Stimulated activated CD4-positive, alpha-beta T cell treated with anti-CD3 and anti-CD28 coated beads, Interleukin-4, amount 100 ng/mL, for 4 hours (primary cell): Measurements from ENCODE around the gene SLX9.
"Not testable (repeated sequence)": the region's sequence is repeated elsewhere in the genome, so short reads cannot be mapped to it uniquely, and the experiment has no call there.

Experiments
- DNase-seq, 2 experiments: peaks; one replicate each; pipeline ENCODE4 v3.0.0-alpha.2; 2020

SLX9 gene

DNA sequence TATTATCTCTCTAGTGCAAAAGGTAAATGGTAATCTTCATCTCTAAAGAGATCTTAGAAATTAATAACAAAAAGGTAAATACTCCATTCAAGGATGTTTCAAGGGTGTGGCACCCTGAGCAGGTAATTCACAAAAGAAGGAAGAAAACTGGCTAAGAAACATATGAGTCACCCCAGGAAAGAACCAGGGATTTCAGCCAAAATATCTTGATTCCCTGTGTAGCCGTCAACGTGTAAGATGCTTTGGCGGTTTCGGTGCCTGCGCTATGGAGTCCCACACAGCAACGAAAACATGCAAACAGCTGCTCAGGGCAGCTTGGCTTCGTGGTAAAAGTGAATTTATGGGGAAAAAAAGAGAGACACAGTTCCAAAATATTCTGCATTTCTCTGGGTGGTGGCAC lies 22.9 kb upstream of the SLX9 start:
- no peak for DNase-seq

DNA sequence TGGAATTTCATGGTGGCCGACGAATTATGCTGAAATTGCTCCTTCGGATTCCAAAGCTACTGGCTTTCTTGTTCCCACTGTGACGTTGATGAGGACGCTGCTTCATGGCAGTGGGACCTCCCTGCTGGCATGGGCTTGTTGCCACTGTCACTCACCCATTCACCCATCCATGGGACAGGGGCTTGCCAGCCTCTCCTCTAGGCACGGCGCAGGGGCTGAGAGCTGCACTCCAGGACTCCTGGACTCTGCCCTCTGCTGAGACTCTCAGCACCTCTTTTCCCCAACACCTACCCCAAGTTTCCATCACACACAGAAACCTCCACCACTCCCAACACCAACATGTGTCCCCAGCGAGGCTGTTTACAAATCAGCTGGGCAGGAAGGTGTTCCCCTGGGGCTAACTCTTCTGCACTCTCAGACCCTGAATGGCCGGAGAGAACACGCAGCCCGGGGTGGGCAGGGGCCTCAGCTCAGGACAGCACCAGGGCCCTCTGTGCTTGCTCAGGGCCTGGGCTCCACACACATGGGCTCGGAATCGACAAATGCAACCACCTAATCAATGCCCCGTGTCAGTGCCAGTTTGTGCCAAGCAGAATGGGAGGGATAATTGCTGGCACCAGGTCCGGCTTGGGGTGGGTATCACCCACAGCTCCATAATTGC lies 22.3 kb upstream of the SLX9 start:
- DNase-seq = no peak

DNA sequence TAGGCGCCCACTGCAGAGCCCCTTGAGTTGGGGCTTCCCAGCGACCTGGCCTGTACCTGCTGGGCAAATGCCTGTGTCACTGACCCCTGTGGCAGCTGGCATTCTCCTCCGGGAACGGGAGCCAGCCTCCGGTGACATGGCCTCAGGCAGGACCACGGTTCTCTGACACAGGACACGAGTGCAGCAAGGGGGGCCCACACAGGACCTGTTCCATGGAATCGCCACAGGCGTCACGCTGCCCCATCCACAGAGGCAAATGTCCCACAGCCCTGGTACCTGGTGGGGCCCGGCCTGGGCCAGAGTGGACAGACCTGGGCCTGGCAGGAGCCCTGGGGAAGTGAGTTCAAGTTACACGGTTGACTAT lies 21.7 kb upstream of the SLX9 start:
- DNase-seq = no peak

DNA sequence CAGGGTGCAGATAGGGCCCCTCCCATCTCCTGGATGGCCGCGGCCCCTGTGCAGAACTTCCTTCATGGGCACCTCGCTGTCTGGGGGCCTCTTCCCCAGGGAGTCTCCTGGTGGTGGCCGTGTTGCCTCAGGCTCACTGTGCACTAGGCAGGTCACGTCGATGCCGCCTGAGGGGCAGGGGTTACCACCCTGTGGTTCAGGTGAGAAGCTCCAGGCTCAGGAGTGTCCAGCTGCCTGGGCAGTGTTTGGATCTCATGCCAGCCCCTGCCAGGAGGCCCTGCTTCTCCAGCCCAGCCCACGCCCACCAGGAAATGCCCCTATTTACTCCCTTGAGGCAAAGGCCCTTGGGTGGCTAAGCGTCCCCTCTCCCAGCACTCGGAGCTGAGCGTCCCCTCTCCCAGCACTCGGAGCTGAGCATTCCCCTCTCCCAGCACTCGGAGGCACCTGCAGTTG lies 21.2 kb upstream of the SLX9 start:
- no peak for DNase-seq

DNA sequence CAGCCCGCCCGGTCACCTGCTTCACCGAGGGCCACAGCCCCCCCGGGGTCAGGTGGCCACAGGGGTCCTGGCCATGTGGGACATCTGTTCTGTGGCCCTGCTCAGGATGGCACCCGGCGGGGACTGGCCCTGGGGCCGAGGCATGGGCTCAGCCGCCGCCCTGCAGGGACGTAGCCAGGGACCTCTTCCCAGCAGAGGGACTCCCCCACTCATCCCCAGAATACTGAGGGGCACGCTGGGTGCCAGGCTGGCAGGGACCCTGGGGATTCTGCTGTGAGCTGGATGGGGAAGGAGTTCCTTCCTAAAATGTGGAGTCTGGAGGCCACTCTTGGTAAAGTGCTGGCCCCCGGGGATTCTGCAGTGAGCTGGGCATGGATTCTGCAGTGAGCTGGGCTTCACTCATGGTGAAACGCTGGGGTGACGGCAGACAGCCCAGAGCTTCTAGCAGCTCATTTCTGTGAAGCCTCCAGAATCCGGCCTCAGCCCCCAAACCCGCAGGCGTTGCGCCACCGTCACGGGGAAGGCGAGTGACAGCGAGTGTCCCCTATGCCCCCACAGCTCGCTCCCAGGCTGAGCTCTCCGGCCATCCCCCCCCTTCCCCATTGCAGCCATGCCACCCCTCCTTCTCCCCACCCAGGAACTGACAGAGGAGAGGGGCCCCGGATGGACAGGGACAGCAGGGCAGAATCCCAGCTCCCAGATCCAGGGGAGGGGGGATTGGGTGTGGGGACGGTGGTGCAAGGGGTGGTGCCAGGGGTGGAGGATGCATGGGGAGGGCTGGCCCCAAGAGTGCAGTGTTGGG lies 20.5 kb upstream of the SLX9 start:
- no peak for DNase-seq

DNA sequence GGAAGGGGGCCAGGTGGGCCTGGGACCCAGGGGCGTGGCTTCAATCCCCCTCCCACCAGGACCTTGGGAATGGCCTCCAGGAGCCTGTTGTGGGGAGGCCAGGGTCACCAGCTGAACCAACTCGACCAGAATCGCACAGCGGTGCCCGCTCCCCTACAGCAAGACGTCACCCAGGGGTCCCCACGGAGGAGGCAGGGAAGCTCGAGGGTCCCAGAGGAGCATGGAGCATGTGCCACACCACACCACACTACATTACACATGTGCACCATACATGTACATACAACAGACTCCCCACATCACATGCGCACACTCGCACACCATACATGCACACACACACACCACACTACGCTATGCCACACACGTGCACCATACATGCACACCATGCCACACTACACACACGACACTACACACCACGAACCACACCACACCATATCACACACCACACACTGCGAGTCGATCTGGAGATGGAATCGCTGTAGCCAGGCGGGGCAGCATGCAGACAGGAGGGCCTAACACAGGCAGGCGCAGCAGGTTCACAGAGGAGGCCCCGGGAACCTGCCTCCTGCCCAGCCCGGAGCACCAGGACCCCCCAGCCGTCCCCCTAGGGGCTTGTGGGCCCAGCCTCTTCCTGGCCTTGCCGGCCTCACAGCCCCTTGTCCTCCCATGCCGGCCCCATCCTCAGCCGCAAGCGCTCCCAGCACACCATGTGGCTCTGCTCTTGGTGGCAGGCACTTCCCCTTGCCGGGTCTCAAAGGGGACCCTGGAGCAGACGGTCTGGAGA lies 19.7 kb upstream of the SLX9 start:
- DNase-seq = no peak

DNA sequence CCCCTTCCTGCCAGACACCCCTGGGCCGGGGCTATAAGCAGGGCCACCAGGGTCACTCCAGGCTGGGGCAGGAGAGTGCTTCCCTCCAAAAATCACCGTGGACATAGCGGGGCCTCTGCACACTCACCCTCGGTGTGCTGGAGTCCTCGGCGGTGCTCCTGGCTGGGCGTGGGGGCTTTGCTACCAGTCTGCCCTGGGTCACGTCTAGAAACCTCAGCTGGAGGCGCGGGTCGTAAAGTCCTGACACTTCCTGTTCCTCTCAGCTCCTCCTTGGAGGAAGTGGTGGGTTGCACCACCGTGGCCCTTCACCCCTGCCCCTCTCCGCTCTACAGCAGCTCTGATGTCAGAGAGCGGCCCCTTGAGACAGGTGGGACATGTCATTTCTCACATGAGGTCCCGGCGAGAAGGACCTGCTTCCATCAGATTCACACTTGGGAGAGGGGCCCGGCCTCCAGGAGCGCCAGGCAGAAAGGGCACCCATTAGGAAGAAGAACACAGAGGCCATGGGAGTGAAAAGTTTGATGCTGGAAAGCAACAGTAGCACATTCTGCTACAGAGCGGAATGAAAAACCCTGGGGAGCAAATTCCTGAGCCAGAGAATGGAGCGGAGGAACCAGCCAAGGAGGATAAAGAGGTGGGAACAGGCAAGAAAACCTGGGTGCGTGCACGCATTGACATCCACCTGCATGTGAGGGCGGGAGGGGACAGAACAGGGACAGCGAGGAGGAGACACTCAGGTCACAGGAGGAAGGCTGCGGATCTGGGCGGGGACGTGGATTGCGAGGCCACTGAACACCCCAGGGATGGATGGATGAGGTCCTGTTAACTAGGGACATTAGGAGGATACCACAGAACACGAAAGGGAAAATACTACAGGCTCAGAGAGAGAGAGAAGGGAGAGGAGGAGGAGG lies 18.9 kb upstream of the SLX9 start, which contains the start of gene ITGB2:
ITGB2 (minus strand) TSS at position 206 of the 911 bp plus-strand sequence. CDS start 10,117 bp downstream, outside the sequence.
- DNase-seq = peak; percentile 57 to 62

DNA sequence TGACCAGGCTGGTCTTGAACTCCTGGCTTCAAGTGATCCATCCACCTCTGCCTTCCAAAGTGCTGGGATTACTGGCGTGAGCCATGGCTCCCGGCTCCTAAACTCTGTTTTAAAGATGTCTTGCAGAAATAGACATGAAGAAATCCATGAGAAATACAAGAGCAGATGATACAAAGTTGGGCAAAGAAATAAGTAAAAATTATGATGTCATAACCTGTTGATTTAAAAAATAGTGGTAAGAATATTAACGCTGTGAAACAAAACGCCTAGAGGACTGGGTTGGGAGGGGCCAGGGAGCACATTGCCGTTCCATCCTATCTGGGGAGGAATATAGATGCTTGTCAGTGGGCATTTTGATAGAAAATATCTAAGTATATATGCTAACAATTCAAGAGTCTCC lies 17.9 kb upstream of the SLX9 start:
- no peak for DNase-seq

DNA sequence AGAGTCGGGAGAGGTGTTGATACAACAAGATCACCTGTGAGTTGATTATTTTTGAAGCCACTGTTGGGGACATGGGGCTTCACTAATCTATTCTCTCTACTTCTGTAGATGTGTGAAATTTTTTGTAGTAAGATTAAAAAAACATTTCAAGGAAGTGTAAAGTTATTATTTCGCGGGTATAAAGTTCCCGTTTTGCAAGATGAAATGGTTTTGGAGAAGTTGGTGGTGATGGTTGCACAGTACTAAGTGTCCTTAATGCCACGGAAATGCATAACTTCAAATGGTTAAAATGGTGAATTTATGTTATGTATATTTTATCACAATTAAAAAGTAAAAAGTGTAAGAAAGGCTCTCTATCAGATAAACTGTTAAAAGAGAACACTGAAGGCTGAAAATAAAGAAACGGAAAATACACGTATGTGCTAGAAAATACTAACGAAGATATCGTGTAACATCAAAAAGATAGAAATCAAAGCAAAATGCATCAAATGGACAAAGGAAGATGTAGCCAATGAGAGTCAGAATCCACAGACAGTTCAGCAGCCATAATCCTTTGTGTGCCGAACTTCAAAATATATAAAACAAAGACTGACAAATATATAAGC lies 16.2 kb upstream of the SLX9 start:
- DNase-seq = no peak

DNA sequence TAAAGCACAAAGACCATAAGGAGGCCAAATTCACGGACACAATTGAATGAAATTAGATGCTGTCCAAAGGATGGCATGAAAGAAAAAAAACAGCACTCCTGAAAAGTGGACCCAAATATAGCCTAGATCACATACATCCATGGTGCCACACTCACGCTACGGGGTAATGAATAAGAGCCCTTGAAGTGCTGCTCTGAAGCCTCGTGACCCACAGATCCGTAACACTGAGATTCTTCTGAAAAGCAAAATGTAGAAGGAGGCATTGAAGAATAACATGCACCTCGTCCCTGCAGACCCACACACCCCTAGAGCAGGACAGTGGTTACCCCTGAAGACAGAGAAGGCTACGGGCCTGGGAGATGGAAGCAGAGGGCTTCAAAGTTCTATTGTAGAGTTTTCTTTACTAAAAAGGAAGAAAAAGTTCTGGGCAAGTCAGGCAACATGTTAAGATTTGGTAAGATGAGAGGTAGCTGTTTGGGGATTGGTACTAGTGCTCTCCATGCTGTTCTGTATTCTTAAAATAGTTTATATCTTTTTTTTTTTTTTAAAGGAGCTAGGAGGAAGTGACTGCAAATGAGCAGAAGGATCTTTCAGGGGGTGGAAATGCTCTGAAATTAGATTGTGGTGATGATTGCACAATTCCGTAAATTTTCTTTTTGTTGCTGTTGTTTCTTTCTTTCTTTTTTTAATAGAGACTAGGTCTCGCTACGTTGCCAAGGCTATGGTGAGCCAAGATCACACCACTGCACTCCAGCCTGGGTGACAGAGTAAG lies 15.0 kb upstream of the SLX9 start:
- DNase-seq = no peak

DNA sequence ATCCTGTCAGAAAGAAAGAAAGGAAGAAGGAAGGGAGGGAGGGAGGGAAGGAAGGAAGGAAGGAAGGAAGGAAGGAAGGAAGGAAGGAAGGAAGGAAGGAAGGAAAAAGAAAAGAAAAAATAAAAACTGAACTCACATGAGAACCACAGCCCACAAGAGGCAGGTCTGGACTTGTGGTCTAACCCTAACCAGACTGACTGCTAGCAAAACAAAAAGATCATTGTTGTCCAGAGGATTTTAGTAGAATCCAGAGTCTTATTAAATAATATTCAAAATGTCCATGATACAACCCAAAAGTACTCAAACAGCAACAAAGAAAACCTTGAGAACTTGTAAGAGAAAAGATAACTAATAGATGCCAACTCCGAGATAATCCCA lies 14.5 kb upstream of the SLX9 start:
- DNase-seq = no peak

DNA sequence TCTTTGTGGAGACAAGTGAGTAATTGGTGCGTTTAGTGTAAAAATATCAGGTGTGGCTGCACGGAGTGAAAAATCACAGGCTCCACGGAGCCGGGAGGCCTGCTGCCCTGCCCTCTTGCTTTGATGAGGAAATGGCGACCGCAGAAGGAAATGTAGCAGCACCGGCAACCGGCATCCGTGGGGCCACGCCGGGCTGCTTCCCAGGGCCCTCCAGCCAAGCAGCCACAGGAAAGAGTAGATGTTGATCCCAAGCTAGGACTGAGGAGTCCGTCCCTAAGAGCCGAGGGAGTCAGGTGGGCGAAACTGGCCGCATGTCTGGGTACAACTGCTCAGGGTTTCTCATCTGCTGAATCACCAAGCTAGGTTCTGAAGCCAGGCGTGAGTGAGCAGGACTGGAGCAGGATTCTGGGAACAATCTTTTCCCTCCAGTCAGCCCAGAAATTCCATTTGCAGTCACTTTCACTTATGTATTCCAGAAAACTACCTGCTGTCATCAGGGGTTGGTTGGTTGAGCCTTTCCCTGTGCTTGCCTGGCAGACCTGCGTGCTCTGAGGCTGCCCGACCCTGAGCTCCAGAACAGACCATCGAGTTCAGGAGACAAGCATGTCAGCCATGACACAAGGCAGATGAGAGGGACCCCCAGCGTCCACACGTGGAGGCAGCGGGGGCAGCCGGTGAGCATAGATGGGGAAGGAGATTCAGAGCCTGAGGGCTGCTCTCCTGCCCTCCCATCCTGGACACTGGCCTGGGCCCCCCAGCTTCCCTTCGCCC lies 13.3 kb upstream of the SLX9 start:
- peak in 1 of 2 experiments; percentile 41 for DNase-seq

DNA sequence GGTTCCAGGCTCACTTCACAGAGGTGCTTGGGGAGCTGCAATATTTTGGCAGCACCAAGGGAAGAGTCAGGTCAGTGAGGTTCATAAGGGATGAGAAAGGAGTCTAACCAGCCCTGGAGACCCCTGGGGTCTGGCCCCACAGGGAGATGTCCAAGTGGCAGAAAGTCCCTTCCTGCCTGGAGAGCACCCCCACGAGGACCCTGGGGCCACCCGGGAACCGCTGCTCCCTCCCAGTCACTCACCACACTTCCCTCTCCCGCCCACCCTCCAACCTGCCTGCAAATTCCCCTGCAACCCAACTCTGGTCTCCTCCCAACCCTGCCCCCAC lies 12.6 kb upstream of the SLX9 start:
- DNase-seq = no peak

DNA sequence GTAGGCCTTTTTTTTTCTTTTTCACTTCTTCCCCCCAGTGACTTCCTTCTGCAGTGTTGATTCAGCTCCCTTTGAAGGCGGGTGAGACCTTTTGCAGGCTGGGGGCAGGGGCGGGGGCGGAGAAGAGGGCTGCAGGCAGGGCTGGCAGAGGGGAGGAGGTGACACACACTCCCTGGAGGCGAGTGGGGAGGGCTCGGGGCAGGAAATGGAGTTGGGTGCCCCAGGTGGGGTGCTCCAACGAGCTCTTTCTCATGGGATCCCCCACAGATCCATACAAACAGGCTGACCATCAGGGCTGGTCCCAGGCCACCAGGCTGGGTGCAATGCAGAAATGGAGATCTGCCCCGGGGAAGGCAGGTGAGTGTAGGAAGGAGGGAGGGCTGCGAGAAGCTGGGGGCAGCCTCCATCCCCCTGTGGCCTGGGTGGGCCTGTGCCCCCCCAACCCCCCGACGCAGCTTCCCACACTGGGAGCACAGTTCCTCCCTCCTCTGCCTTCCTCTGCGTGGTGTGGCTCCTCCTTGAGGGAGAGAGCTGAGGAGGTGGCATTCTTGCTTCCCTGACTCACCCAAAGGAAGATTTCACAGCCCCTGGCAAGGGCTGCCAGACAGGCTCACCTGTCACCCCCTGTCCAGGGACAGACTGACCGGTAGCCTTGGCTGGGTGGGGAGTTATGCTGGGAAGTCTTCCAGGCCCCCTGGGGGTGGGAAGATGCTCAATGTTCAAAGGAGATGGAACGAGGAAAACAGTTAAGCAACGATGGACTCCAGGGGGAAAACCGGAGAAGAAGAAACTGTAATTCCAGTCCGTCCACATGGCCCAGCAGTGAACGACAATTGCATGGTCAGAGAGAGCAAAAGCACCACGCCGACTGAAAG lies 12.0 kb upstream of the SLX9 start:
- peak; percentile 89 to 96 for DNase-seq

DNA sequence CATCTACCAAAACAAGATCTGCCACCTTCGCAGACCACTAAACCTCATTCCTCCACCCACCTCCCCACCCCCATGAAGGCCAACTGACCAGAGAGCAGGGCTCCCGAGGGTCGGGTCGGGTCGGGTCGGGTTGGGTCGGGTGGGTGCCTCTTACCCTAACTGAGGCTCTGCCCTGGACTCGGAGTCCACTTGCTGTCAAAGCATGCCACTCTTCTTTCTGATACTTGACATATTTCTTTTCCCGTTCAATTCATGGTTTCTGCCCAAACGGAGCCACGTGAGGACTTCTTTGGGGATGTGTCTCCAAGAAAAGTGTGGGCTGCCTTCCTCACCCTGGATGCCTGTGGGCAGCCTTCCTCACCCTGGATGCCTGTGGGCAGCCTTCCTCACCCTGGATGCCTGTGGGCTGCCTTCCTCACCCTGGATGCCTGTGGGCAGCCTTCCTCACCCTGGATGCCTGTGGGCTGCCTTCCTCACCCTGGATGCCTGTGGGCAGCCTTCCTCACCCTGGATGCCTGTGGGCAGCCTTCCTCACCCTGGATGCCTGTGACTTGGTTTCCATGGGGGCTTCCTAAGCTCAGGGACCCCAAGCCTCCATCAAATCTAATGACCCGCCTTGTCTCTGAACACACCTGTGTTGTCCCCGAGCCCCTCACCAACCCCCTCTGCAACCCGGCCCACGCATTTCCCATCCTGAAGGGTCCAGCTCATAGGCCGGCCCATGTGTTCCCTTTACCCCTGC lies 11.2 kb upstream of the SLX9 start:
- not testable (repeated sequence) for DNase-seq

DNA sequence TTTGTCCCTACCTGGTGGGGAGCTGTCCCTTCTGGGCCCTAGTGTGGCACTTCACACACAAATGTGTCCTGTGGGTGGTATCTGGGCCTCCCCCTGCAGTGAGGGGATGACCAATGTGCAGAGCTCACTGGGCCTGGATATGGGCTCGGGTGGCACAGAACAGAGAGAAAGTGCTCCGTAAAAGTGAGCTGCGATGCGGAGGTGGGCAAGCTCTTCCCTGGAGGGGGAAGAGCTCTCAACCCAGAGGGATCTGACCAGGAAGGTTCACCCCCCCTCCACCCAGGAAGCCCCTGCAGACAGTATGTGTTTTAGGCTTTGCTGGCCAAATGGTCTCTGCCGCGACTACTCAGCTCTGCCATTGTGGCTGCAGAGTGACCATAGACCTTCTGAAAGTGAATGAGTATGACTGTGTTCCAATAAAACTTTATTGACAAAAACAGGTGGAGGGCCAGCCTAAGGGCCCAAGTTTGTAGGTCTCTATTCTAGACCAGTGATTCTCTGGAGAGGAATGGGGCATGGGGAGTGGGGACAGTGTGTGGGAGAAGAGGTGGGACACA lies 10.5 kb upstream of the SLX9 start:
- DNase-seq = no peak

DNA sequence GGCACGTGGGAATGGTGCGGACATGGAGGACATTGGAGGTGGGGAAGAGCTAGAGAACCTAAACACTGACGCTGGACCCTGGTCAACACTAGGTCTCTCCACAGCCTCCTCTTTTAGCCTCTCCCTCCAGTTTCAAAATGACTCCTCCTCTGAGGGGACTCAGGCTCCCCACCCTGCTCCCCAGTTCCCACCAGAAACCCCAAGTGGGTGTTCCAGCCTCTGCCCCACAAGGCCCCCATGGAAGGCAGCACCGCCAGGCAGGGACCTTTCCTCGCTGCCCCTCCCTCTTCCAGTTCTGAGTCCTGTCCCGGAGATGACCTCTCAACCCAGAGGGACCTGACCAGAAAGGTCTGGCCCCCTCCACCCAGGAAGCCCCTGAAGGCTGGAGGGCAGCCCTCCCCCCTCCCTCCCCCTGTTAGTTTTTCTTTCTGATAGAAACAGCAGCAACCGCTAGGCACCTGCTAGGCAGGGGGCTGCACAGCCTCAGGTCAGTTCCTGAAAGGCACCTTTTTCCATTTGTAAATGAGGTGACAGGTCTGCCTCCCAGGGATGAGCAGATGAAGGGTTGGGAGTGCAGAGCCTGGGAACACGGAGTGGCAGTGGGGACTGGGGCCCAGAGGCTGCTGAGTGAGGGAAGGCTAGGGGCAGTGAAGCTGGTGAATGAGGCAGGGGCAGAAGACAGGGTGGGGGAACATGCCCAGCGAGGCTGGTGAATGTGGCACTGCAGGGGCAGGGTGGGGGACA lies 9.9 kb upstream of the SLX9 start:
- no peak for DNase-seq

DNA sequence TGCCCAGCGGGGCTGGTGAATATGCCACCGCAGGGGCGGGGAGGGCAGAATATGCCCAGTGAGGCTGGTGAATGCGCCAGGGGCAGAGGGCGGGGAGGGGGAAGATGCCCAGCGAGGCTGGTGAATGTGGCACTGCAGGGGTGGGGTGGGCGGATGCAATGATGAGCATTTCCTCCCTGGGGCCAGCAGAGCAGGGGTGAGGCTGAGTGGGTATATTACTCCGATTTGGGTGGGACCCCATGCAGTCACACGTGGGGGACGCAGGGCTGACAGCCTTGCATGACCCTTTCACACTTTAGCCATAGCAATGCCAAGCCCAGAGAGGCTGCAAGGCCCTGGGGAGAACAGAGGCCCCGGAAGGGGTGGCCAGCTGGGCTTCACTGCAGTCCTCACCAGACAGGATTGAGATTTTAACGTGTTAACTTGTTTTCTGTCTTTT lies 9.3 kb upstream of the SLX9 start:
- DNase-seq = peak in 1 of 2 experiments; percentile 74
